Activated gamma-delta T cell (primary cell): ENCODE data around the gene NUDCD2.
"Not testable (repeated sequence)": the region's sequence is repeated elsewhere in the genome, so short reads cannot be mapped to it uniquely, and the experiment has no call there.

Experiments used
- DNase-seq: peaks from one replicate; lab custom pipeline; 2025; lab: John Stamatoyannopoulos, UW

The NUDCD2 gene

DNA sequence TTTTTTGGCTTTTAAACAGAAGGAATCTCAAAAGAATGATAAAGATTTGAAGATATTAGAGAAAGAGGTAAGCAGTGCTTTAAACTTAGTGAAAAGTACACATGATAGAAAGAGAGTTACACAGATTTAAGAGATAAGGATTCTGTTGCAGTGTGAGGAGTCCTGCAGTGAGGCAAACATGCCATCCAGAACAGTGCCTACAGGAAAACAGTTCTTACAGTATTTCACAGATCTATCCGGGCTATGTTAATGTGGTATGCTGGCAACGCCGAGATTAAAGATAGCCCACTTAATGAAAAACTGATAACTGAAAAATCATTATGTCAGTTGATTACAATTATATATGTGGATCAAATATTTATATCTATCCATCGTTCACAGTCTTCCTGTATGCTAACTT, 7.8 kb upstream of the NUDCD2 start:
- no peak for DNase-seq

DNA sequence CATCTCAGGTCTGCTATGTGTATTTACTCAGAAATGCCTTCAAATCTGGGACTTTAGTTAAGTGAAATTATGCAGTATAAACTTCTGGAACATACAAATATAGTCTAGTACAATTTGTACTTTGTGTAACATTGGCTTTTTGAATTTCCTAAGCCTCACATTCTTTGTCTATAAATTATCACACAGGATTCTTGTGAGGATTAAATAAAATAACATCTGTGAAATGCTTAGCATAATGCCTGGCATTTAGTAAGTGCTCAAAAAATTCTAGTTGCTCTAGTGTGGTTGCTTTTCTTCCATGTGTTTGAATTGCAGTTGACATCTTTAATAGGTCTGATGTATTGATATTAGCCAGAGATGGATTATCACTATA, 3.1 kb upstream of the NUDCD2 start:
- no peak for DNase-seq

DNA sequence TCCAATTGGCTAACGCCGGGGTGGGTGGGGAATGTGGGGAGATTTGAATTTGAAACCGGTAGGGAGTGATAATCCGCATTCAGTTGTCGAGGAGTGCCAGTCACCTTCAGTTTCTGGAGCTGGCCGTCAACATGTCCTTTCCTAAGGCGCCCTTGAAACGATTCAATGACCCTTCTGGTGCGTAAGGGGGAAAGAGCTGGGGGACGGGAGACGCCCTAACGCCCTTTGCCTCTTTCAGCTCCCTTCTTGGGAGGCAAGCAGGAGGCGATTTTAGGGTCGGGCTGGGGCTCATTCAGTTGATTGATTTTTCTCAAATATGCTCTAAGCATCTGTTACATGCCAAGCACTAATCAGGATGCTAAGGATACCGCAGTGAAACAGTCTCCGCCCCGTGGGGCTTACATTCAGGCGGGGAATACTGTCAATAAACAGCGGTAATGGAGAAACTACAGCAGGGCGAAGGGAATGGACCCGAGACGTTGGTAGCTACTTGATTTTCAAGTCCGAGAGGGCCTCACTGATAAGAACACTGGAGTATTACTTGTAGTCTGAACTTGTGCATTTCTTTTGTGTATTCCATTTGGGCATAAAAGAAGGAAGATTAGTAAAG, 765 bp upstream of the NUDCD2 start, which contains the start of gene HMMR:
HMMR (plus strand) TSS at position 71 of the 610 bp plus-strand sequence; CDS start at position 132, 61 bp downstream.
- no peak for DNase-seq

DNA sequence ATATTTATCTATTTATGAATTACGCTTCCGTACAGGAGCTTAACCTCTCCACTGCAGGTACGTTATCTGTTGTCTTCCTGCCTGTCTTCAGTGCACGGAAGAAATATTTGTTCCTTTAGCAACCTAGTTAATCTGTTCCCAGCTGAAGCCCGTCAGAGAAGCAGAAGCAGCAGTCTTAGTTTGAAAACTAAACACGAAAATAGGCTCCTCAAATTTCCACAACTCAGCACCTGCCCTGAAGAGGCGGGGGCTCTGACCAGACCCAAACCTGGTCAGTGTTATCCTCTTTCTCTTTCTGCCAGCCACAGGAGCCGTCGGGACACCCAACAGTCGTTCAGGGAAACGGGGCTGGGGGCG, 462 bp downstream of the NUDCD2 start:
- DNase-seq, result no peak

DNA sequence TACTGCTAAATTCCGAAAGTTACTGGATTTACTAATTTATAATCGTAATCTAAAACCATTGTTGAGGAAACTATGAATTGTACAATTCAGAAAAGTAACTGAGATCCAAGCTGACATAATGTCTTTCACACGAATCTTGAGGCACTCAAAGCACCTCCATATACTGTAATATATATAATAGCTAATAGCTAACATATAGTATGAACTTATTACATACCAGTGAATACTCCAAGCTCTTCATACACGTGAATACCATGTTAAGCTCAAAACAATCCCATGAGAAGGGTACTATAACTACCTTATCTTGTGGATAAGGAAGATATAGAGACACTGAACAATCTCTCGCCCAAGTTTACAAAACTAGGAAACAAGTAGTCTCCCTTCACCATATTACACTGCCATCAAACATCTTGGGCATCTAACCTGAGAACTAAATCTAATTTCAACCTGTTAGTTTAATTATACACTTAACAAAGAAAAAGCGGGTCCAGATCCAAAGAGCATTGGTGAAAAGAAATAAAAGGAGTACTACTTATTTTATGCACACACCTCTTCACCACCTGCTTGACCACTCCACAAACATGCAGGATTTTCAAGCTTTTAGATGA, 1.0 kb downstream of the NUDCD2 start:
- DNase-seq, result no peak

DNA sequence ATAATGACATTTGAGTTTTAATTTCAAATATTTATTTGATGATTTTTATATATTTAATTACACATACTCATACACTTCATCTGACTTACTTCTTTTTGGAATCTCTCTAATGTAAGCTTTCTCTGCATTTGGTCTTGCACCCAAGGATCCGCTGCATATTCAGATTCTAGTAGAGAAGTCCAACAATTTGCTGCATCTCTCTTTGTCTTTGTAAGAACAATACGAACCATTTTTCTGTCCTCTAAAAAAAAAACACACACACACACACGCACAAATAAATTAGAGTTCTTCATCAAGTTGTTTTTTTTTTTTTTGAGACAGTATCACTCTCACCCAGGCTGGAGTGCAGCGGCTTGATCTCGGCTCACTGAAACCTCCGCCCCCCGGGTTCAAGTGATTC, 3.1 kb downstream of the NUDCD2 start:
- no peak for DNase-seq

DNA sequence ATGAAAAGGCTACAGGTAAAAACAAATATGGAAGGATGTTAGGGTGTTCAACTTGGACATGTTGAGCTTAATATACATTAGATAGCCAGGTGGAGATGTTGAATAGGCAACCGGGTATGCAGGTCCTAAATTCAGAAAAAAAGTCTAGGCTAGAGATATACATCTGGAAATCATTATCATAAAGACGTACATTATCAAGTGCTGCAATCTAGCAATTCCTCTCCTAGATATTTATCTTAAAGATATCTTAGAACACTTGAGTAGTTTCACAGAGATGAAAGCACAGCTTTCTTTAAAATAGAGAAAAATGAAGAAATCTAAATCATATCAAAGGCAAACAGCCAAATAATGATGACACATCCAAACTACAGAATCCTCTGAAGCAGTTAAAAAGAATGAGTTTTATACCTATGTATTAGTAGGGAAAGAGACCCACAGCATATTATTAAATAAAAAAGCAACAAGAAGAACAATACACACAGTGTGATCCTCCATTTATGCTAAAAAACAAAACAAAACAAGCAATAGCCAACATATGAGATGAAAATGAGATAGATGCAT, 3.8 kb downstream of the NUDCD2 start:
- DNase-seq, result no peak

DNA sequence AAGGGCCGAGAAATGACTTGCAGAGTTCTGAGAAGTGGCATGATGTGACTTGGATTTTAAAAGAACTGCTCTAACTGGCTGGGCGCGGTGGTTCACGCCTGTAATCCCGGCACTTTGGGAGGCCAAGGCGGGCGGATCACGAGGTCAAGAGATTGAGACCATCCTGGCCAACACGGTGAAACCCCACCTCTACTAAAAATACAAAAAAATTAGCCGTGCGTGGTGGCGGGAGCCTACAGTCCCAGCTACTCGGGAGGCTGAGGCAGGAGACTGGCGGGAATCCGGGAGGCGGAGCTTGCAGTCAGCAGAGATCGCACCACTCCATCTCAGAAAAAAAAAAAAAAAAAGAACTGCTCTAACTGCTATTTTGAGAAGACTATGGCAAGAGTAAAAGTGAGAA, 4.5 kb downstream of the NUDCD2 start:
- not testable (repeated sequence) for DNase-seq

DNA sequence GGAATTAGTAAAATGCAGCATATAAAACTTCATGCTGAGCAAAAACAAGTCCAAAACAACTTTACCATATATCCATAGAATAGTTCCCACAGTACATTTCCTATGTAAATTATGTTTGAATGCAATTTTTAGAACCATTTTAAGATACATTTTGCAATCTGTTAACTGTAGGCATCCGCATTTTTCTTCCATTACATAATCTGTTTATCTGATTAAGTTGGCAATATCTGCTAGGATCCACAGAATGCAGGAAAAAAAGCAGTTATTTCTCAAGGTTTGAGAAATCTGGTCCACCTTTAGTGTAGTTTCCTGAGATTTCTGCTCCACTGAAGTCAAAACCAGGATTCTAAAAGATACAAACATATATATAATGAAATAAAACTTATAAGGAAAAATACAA, 6.2 kb downstream of the NUDCD2 start:
- no peak for DNase-seq

DNA sequence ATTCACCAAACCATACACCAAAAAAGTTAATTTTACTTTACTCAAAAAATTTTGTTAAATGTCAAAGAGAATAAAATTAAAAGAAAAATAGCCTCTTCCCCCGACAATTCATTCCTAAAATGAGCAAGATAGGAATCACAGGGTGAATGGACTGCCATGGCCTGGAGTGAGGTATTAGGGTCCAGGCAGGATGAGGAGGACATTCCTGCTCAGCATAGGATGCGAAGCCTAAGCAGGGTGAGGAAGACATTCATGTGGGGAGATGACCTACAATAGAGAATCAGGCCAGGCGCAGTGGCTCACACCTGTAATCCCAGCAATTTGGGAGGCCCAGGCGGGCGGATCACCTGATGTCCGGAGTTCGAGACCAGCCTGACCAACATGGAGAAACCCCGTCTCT, 8.4 kb downstream of the NUDCD2 start:
- no peak for DNase-seq

DNA sequence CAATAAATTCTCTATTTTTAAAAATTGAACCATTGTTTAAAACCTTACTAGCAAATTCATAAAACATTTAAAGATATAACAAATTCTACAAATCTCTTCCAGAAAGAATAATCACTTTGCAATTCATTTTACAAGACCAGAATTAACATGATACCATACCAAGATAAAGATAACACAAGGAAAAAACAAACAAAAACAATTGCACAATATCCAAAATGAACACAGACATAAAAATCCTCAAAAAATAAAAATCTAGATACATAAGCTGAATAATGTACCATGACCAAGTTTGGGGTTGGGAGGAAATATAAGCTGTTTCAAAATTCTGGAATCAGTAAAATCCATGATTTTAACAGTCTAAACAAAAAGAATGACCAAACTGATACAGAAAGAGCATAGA, 11.4 kb downstream of the NUDCD2 start:
- no peak for DNase-seq

DNA sequence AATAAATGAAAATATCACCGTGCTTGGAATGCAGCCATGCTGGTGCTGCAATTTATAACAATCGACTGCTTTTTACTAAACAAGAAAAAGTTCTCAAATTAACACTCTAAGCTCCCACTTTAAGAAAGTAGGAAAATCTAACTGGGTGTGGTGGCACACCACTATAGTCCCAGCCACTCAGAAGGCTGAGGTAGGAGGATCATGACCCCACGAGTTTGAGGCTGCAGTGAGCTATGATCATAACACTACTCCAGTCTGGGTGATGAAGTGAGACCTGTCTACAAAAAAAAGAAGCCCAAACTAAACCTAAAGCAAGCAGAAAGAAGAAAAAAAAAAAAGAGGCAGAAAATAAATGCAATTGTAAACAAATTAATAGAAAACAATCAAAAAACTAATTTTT, 12.0 kb downstream of the NUDCD2 start:
- no peak for DNase-seq

DNA sequence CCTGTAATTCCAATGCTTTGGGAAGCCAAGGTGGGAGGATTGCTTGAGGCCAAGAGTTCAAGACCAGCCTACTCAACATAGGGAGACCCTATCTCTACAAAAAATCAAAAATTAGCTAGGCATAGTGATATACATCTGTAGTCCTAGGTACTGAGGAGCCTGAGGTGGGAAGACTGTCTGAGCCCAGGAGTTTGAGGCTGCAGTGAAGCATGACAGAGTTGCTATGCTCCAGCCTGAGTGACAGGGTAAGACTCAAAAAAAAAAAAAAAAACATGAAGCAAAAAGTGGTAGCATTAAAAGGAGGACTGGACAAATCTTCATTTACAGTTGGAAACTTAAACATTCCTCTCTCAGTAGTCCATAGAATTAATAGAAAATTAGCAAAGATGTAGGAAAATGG, 12.7 kb downstream of the NUDCD2 start:
- no peak for DNase-seq

DNA sequence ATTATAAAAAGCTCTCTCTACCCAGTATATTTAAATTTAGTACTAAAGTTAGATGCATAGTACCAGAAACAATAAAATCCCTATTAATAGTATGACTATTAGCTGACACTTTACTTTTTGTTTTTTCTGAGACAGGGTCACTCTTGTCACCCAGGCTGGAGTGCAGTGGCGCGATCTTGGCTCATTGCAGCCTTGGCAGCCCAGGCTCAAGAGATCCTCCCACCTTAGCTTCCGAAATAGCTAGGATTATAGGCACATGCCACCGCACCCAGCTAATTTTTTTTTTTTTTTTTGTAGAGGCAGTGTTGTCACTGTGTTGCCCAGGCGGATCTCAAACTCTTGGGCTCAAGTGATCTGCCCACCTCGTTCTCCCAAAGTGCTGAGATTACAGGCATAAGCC, 14.6 kb downstream of the NUDCD2 start:
- DNase-seq, result no peak

DNA sequence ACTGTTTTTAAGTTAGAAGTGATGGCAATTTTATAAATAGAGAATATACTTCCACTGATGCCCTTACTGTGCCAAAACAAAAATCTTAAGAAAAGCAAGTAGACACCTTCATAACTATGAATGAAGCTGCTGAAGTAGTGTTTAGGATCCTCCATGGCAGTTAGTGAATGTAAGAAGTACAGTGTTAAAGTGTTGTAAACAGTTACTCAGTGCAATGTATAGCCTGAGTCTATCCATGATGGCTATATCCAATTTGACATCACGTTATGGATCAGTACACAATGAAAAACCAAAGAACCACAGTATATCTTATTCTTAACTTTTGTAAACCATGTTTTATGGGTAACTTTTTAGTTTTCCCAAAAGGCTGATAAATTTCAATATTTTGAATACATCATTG, 15.4 kb downstream of the NUDCD2 start:
- no peak for DNase-seq

DNA sequence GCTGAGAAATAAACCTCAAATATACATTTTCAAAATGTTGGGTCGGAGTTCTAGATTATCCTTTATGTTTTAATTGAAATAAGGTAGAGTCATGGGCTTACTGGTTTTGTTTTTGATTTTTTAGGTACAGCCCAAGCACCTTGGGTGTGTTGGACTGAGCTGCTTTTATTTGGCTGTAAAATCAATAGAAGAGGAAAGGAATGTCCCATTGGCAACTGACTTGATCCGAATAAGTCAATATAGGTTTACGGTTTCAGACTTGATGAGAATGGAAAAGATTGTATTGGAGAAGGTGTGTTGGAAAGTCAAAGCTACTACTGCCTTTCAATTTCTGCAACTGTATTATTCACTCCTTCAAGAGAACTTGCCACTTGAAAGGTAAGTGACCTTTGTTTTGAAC, 18.9 kb downstream of the NUDCD2 start:
- no peak for DNase-seq

DNA sequence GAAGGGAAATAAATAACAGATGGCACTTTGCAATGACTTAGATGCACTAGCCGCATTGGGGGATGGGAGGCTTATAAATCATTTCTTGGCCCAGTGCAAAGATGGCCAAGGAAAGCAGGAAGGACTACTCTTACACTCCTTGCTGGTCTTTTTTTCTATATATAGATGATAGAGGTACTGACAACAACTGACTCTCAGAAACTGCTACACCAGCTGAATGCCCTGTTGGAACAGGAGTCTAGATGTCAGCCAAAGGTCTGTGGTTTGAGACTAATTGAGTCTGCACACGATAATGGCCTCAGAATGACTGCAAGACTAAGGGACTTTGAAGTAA, 20.8 kb downstream of the NUDCD2 start:
- DNase-seq, result no peak

DNA sequence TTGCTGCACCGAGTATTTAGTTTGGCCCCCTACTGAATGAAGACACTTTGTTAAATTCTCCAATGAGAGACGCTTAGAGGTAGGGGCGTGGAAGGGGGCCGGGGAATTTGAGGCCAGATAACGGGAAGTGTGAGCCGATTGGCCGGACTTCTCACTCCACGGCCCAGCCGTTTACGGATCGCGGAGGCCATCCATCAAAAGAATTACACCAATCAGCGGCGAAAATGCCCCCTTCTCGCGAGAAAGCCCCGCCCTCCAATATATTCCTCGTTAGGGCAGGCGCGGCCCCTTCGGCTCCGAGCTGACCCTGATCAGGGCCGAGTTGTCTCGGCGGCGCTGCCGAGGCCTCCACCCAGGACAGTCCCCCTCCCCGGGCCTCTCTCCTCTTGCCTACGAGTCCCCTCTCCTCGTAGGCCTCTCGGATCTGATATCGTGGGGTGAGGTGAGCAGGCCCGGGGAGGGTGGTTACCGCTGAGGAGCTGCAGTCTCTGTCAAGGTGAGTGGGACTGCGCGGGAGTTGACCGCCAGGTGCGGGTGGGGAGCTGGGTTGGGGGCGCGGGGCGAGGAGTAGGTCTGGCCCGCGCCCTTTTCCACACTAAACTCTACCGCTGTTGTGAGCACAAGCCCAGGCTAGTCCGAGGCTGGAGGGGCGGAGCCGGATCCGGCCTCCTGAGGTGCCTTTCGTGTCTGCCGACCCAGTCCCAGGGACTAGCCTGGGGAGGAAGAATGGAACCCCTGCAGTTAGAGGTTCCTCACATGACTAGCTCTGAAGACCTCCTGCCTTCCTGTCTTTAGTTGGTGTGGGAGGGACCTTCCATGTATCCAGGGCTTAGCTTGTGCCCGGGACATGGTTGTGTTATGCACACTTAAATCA, 22.4 kb downstream of the NUDCD2 start, which contains the start of gene CCNG1:
CCNG1 (plus strand) TSS at position 287 of the 874 bp plus-strand sequence. CDS start 1,662 bp downstream, outside the sequence.
- DNase-seq, result peak; percentile 57

DNA sequence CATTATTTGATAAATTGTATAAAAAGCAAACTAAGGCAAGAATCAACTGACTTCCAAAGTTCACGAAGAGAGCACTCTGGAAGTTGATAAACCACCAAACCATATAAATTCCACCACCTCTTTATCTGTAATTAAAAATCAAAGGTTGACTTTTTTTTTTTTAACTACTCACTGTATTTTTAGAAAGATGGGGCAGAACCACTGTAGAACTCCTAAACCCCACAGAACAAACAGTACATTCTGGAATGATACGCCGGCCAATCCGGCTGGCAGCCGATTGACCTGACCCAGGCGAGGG, 22.9 kb downstream of the NUDCD2 start:
- DNase-seq, result no peak

DNA sequence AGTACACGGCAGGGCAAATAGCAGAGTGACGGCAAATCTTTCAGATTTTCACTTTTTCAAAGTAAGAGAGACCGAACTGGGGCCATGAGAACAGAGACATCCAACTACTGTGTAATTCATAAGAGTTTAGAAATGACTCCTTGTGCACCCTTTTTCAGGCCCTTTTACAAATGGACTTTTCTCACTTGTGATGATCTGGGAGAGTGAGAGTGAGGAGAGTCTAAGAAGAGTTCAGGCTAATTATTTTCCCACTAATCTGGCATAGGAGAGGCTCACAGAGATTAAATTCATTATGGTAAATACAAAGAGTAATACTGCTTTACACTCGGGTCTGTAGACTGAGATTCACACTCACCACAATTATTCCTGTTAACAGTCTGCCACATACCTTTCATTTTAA, 23.4 kb downstream of the NUDCD2 start:
- no peak for DNase-seq

DNA sequence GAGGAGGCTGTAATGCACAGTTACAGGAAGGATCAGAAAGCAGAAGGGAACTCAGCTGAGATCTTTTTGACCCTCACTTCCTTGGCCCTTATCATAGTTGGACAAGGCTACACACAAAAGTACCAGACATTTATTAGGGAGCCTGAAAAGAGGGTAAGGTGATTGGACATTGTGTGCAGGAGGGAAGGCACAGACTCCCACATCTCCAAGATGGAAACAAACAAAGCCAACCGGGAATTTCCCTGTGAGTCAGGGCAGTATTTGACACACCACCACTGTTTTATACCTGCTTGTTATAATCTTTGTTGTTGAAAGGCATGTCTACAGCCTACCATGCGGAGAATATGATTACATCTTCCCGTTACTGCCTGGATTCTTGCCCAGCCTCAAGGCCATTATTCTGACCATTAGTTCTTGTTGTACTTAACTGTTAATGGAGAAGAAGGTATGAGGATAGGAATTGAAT, 25.5 kb downstream of the NUDCD2 start:
- DNase-seq, result no peak

DNA sequence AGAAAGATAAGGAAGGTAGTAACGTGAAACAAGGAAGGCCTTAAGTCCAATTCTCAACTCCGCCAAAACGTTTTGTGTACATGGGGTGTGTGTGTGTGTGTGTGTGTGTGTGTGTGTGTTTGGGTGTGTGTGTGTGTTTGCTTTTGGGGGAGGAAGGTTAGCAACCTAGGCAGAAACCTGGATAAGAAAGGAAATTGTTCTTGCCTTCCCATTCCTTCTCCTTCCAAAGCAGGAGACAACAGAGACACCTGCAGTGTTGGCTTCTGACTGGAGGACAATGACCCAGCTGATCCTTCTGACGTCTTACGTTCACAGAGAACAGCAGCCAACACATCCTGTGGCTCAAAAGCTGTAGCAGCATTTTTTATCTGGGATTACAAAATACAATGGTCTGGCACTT, 26.6 kb downstream of the NUDCD2 start:
- no peak for DNase-seq

DNA sequence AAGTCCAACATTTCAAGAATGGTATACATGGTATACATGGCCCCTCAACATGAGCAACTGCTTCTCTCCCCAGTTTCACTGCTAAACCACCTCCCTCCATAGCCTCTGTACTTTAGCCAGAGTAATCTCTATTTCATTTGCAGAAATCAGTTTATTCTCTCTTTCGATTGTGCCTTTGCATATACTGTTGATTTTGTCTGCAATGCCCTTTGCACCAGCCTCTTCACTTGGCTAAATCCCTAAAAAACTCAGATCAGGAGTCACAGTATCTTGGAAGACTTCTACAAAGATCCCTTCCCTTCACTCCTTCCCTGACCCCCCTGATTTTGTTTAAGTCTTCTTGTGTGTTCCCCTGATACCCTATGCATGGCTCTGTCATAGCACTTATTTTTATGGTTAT, 27.4 kb downstream of the NUDCD2 start:
- no peak for DNase-seq
